Measurements from ENCODE around the gene IGSF9B.

IGSF9B gene

GRCh38 chr11:133953999-133954398, 2.8 kb downstream of the IGSF9B start:
- DNase-seq (ENCODE audit: low read depth) = no peak

- DNase-seq (ENCODE audit: low read depth) = no peak
Observed at GRCh38 chr11:133953547-133953946, 3.2 kb downstream of the IGSF9B start.

GRCh38 chr11:133952199-133953190, 4.3 kb downstream of the IGSF9B start:
- DNase-seq (ENCODE audit: low read depth) = no peak

- DNase-seq (ENCODE audit: low read depth) = no peak
Observed at GRCh38 chr11:133951327-133952198, 5.2 kb downstream of the IGSF9B start.

DNA sequence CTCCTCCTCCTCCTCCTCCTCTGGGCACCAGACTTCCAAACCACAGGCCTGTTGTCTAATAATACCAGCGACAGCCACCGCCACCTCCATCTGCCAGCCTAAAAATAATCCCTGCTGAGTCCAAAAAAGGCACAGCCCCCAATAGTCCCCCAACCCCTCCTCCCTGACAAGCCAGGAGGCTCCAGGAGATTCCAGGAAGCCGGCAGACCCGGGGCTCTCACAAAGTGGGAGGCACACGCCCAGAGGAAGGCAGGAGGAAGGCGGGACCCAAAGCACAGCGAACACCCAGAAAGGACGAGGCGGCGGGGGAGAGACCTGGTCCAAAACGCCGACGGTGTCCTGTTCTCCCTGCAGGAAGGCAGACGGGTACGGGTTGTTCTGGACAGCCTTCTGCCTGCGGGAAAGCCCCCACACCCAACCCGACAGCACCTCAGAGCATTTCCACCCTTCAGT, 5.9 kb downstream of the IGSF9B start:
- no peak for DNase-seq (ENCODE audit: low read depth)

DNA sequence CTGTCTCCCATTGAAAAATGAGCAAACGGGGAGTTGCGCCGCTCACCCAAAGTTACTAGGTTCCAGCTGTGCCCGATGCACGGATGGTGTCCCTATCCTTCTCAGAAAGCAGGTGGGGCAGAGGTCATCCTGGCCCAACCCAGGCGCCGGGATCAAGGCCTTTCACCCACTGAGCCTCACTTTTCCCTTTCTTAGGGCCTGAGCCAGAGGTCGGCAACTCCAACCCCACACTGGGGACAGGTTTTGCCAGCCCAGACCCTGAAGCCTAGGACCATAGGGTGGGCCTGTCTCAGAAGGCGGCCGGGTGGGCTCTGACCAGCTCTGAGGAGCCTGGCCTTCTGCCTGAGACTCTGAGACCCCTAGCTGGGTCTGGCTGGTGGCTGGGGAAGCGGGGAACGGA, 6.3 kb downstream of the IGSF9B start:
- DNase-seq (ENCODE audit: low read depth) = no peak

- no peak for DNase-seq (ENCODE audit: low read depth)
Observed at GRCh38 chr11:133949129-133949528, 7.6 kb downstream of the IGSF9B start.

GRCh38 chr11:133948711-133949110, 8.1 kb downstream of the IGSF9B start:
- DNase-seq (ENCODE audit: low read depth) = no peak

DNA sequence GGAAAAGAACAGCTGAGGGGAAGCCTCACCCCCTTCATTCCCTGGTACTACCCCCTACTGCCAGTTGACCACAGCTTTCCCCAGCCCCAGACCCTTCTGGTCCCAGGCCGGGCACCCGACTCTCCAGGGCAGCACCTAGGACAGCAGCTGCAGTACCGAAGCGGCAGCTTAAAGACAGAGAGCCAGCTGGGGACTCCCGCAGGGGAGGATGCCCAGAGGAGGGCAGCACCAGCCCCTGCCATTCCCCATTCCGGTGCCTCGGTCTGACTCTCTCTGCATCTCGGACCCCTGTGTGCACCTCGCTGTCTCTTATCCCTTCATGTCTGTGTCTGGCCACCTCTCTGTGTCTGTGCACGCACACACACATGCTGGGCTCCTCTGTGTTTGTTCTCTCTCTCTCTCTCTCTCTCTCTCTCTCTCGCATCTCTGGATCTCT, 9.4 kb downstream of the IGSF9B start:
- no peak for DNase-seq (ENCODE audit: low read depth)

GRCh38 chr11:133946541-133947318, 10.0 kb downstream of the IGSF9B start:
- no peak for DNase-seq (ENCODE audit: low read depth)

GRCh38 chr11:133946051-133946450, 10.7 kb downstream of the IGSF9B start:
- DNase-seq (ENCODE audit: low read depth) = no peak

- DNase-seq (ENCODE audit: low read depth) = no peak
Observed at GRCh38 chr11:133945087-133945974, 11.4 kb downstream of the IGSF9B start.

- no peak for DNase-seq (ENCODE audit: low read depth)
Observed at GRCh38 chr11:133943950-133944698, 12.6 kb downstream of the IGSF9B start.

DNA sequence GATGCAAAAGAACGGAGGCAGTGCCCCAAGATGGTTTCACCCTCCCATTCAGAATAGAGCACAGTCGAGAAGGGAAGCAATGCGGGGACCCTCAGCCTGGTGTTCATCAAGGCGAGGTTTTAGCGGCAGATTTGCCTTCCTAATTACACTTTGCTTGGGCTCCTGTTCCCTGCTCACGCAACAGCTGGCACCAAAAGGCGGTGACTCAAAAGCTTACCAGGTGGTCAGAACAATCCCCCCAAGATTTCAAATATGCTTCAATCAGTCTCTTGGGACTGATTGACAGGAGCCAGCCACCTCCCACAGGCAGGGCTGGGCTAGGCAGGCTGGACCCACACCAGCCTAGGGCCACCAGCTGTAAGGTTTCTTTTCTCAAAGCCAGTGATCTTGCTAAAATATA, 14.2 kb downstream of the IGSF9B start:
- no peak for DNase-seq (ENCODE audit: low read depth)

DNA sequence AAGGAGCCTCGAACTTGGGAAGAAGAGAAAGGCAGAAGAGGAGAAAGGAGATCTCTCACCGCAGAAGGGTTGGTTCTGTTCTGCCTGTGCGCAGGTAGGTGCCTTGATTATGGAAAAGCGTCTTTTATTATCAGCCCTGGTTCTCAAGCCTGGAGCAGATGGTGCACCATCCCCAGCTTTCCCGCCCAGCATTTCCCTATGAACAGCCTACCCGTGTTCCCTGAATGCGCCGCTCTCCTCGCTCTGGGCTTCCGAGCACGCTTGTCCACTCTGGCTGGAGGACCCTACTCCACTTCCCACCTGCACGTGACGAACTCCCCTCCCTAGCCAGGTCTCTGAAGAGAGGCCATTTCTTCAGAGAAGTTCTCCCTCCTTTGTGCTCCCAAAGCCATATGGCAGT, 15.2 kb downstream of the IGSF9B start:
- DNase-seq (ENCODE audit: low read depth) = no peak

DNA sequence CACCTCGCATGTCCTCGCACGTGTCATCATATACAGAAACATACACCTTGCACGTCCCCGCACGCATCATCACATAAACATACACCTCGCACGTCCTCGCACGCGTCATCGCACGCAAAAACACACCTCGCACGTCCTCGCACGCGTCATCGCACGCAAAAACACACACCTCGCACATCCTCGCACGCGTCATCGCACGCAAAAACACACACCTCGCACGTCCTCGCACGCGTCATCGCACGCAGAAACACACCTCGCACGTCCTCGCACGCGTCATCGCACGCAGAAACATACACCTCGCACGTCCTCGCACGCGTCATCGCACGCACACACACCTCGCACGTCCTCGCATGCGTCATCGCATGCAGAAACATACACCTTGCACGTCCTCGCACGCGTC, 16.7 kb downstream of the IGSF9B start:
- no peak for DNase-seq (ENCODE audit: low read depth)

GRCh38 chr11:133939558-133939957, 17.2 kb downstream of the IGSF9B start:
- DNase-seq (ENCODE audit: low read depth) = no peak

GRCh38 chr11:133938166-133938565, 18.6 kb downstream of the IGSF9B start:
- no peak for DNase-seq (ENCODE audit: low read depth)

GRCh38 chr11:133937468-133937867, 19.3 kb downstream of the IGSF9B start:
- DNase-seq (ENCODE audit: low read depth) = no peak

DNA sequence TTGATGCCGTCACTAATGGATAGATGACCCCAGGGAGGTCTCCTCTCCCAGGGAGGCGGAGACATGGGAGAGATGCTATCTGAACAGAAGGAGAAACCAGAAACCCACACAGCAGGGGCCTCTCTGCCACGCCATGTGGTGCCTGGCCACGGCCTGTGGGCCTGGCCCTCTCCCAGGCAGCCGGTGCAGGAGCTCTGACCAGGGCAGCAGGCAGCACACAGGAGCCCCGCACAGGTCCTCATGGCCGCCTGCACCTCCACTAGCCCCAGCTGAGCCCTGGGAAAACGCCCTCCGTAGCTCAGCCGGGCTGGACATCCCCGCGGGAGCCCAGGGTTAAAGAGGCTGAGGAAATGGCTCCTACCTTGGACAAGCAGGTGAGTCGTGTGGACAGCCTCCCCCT, 19.8 kb downstream of the IGSF9B start:
- no peak for DNase-seq (ENCODE audit: low read depth)
